HG03095 (cell line): ENCODE data around the gene HERC2.

Experiments
- ATAC-seq: cut with Tn5 transposase; IDR thresholded peaks from one replicate; pipeline ENCODE4 v1.9.1; 2021; ENCODE audit warnings: moderate library complexity; ENCODE audit not compliant: unreplicated experiment

HERC2 gene

DNA sequence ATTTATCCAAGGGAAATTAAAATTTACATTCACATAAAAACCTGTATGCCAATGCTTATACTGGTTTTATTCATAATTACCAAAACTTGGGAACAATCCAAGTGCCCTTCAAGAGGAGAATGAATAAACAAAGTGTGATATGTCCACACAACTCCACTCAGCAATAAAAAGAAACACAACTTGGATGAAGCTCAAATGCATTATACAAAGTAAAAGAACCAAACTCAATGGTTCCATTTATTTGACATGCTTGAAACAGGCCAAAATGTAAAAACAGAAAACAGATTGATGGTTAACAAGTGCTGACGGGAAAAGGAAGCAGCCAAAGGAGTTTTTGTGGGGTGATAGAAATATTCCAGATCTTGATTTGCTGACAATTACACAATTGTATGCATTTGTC lies 246.4 kb downstream of the HERC2 start:
- ATAC-seq = no peak

GRCh38 chr15:28068930-28069329 lies 253.0 kb downstream of the HERC2 start:
- ATAC-seq = no peak

DNA sequence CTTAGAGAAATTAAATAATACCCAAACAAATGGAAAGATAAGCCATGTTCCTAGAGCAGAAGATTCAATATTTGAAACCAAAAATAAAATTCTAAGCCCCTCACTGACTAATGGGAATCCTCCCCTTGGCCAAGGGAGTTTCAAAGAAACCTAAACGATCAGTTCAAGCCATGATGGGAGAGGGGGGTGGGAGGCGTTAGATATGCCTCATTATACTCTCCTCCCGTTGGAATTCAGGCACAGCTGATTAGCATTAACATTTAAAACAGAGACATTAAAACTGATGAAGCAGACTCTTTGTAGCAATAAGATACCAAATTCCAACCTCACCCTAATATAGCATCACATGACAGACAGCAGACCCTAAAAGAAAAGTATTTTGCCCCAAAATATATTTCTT lies 255.7 kb downstream of the HERC2 start:
- no peak for ATAC-seq
